GM12873 (cell line): ENCODE measurements around the gene COX15.

Experiments
- TF ChIP-seq, protein P1 (sequence below): IDR thresholded peaks from 2 replicates; pipeline ENCODE4 v1.5.1; 2012; ENCODE audit warnings: low read depth, mild to moderate bottlenecking, moderate library complexity, low read length, control low read depth; ENCODE audit not compliant: insufficient read depth; ENCODE audit errors: missing control alignments

Gene COX15

DNA sequence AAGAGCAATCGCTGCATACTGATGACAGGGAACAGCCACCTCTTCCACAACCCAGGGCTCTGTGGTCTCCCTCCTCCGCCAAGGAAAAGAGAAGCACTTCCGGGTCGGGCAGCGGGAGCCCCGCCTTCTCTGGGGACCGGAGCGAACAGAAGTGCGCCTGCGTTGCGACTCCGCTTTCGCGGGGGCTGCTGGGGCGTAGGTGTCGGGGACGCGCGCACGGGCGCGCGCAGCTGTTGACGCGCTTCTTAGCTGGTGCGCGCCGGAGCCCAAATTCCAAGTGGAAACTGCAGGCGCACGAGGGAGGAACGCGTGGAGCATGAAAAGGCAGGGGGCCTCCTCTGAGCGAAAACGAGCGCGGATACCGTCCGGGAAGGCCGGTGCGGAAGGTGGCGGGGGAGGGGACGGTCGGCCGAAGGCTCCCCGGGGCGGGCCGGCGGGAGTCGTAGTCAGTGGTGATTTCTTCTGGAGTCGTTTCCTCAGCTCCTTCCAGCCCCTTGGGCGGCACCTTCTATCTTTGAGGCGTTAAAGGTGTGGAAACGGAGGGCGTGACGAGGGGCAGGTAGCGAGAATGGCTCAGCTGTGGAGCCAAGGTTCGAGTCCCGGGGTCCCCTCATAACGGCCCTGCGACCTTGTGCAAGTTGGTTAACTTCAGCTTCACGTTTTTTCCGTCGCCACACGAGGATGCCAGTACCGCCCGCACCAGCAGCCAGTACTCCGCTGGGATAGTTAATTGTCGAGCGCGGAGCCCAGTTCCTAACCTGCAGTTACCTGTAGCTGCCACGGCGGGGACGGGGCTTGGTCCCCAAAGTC lies at the start of gene COX15, which contains the start of gene CUTC:
COX15 (minus strand) TSS at position 95 of the 810 bp plus-strand sequence; CDS start at position 17, 78 bp downstream.
CUTC (plus strand) TSS at position 202 of the 810 bp plus-strand sequence; CDS start at position 317, 115 bp downstream.
- TF ChIP-seq, protein P1, sequence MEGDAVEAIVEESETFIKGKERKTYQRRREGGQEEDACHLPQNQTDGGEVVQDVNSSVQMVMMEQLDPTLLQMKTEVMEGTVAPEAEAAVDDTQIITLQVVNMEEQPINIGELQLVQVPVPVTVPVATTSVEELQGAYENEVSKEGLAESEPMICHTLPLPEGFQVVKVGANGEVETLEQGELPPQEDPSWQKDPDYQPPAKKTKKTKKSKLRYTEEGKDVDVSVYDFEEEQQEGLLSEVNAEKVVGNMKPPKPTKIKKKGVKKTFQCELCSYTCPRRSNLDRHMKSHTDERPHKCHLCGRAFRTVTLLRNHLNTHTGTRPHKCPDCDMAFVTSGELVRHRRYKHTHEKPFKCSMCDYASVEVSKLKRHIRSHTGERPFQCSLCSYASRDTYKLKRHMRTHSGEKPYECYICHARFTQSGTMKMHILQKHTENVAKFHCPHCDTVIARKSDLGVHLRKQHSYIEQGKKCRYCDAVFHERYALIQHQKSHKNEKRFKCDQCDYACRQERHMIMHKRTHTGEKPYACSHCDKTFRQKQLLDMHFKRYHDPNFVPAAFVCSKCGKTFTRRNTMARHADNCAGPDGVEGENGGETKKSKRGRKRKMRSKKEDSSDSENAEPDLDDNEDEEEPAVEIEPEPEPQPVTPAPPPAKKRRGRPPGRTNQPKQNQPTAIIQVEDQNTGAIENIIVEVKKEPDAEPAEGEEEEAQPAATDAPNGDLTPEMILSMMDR: peak; percentile 70

DNA sequence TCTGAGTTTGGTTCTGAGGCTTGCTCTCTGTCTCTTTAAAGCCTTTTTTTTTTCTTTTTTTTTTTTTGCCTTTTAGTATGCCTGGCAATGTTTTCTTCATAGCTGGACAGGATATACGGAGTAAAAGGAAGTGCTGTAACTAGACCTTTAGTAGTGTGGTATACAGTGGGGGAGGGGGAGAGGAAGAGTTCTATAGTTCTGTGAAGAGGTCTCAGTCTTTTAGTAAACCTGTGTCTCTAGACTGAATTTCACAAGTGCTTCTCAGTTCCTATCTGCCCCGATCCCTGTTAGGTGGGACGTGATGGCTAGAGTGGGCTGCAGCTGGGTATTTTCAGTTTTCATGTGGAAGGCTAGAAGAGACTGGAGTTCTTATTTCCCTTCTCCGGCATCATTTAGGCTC lies 47.4 kb upstream of the COX15 start:
- TF ChIP-seq, protein P1: no peak

DNA sequence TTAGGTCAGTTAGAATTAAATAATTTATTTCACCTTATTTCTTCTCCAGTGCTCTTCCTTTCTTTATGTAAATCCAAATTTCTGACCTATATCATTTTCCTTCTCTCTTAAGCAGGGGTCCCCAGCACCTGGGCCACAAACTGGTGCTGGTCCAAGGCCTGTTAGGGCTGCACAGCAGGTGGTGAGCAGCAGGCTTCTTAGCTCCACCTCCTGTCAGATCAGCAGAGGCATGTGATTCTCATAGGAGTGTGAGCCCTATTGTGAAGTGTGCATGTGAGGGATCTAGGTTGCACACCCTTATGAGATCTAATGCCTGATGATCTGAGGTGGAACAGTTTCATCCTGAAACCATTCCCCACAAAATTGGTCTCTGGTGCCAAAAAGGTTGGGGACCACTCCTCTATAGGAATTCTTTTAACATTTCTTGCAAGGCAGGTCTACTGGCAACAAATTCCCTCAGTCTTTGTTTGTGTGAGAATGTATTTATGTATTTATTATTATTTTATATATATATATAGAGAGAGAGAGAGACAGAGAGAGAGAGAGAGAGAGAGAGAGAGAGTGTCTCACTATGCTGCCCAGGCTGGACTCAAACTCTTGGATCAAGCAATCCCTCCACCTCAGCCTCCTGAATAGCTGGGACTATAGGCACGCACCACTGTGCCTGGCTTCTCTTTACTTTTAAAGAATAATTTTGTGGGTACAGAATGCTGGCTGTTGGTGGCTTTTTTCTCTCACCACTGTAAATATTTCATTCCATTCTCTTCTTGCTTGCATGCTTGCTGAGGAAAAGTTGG lies 46.2 kb upstream of the COX15 start:
- TF ChIP-seq, protein P1: no peak

DNA sequence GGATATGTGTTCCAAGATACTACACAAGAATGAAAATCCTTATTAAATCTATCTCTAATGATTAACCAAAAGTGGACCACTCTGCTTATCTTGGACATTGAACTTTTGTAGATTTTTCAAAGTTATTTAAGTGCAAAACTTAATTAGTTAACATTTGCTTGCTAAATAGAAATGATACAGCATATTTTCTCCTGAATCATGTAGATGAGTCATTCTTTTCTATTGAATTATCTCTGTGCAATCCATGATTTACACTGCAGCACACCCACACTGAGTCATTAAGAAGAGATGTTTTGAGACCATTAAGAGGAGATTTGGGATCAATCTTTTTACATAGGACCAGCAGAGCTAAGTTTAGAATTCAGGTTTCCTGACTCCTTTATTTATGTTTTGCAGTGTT lies 43.9 kb upstream of the COX15 start:
- TF ChIP-seq, protein P1: no peak

DNA sequence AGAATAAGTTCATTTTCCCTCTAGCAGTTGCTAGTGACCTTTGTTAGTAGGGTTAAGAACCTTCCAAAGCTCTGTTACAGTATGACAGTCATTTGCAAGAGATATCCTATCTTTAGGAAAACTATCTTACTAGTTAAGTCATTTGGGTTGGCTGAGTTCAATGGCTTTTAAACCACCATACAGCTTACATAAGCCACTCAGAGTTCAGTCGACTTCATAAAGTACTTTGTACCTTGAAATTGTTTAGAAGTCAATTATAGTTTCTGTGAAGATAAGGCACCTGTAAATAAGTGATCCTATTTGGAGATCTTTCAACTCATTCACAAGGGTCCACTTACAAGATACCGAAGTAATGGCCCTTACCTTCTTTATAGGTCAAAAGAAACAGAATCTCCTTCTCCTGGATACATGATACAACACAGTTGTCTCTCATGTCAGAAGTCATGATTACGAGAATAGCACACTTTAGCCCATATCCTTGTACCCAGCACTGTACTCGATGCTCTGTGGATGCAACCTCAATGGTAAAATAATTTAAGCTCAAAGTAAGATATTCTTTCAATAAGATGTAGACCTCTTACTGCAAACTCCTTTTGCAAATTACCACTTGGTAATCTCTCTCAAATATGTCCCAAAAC lies 38.6 kb upstream of the COX15 start:
- TF ChIP-seq, protein P1: no peak

DNA sequence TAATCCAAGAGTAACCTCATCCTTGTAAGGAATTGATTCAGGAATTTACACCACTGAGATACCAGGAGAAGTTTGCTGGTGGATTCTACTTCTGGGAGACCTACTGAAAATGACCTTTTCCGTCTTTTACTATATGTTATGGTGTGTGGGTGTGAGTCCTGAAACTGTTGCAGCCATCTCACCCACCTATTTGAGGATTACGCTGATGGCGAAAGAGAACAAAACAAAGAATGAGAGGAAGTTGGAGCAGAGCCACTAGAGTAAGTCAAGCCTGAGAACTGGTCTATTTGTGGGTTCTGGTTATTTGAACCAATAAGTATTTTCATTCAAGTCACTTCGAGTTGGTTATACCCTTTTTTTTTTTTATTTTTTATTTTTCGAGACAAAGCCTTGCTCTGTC lies 37.8 kb upstream of the COX15 start:
- TF ChIP-seq, protein P1: no peak

DNA sequence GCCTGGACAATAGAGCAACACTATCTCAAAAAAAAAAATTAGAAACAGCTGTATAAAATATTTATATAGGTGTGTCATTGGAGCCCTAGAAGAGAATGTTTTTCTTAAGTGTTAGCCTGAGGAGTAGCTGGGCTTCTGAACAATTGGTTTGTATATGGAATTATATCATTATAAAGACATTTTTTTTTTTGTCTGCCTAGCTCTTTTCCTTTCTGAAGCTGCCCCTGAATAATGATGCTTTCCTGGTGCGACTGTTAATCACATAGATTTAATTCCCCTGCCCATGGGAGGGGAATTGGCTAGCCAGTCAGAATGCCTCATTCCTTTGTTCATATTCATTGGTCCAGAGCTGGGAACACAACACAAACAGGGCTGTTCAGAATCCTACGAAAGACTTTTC lies 36.6 kb upstream of the COX15 start:
- TF ChIP-seq, protein P1: no peak
